HG02763 (cell line): ENCODE data around the gene THSD7A.

Experiments
- ATAC-seq: cut with Tn5 transposase; IDR thresholded peaks from one replicate; pipeline ENCODE4 v1.9.1; 2021; ENCODE audit warnings: mild to moderate bottlenecking, moderate library complexity; ENCODE audit not compliant: unreplicated experiment

Gene THSD7A, protein sequence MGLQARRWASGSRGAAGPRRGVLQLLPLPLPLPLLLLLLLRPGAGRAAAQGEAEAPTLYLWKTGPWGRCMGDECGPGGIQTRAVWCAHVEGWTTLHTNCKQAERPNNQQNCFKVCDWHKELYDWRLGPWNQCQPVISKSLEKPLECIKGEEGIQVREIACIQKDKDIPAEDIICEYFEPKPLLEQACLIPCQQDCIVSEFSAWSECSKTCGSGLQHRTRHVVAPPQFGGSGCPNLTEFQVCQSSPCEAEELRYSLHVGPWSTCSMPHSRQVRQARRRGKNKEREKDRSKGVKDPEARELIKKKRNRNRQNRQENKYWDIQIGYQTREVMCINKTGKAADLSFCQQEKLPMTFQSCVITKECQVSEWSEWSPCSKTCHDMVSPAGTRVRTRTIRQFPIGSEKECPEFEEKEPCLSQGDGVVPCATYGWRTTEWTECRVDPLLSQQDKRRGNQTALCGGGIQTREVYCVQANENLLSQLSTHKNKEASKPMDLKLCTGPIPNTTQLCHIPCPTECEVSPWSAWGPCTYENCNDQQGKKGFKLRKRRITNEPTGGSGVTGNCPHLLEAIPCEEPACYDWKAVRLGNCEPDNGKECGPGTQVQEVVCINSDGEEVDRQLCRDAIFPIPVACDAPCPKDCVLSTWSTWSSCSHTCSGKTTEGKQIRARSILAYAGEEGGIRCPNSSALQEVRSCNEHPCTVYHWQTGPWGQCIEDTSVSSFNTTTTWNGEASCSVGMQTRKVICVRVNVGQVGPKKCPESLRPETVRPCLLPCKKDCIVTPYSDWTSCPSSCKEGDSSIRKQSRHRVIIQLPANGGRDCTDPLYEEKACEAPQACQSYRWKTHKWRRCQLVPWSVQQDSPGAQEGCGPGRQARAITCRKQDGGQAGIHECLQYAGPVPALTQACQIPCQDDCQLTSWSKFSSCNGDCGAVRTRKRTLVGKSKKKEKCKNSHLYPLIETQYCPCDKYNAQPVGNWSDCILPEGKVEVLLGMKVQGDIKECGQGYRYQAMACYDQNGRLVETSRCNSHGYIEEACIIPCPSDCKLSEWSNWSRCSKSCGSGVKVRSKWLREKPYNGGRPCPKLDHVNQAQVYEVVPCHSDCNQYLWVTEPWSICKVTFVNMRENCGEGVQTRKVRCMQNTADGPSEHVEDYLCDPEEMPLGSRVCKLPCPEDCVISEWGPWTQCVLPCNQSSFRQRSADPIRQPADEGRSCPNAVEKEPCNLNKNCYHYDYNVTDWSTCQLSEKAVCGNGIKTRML (N-terminal part only)

DNA sequence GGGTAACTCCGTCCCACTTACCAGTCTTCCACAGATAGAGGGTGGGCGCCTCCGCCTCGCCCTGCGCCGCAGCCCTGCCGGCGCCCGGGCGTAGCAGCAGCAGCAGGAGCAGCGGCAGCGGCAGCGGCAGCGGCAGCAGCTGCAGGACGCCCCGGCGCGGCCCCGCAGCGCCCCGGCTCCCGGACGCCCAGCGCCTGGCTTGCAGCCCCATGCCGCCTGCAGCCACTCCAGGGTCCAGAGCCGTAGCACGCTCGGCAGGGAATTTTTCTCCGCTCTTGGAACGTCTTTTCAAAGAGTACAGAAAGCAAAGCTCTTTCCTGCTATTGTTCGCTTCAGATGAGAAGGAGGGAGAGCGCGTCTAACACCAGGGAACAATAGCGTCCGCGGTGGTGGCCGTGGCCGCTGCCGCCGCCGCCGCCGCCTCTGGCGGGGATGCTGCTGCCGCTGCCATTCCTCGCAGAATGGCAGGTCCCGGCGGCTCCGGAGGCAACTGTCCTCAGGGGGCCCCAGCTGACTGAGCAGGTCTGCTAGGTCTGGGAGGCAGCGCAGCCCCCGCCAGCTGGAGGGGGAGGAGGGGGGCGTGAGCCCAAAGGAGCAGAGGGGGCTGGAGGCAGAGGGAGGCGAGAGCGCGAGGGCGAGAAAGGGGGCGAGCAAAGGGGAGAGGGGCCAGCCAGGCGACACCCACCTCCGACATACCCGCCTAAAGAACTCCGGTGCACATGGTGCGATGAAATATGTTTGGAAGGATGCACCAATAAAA is at the start of gene THSD7A:
TSS of gene THSD7A (minus strand) at position 463 of the 760 bp plus-strand sequence. CDS start at position 211, 252 bp downstream.
- no peak for ATAC-seq

GRCh38 chr7:11881680-11882079 is 49.7 kb upstream of the THSD7A start:
- no peak for ATAC-seq

- ATAC-seq = no peak
These were observed 43.6 kb upstream of the THSD7A start for GRCh38 chr7:11875635-11876034.

DNA sequence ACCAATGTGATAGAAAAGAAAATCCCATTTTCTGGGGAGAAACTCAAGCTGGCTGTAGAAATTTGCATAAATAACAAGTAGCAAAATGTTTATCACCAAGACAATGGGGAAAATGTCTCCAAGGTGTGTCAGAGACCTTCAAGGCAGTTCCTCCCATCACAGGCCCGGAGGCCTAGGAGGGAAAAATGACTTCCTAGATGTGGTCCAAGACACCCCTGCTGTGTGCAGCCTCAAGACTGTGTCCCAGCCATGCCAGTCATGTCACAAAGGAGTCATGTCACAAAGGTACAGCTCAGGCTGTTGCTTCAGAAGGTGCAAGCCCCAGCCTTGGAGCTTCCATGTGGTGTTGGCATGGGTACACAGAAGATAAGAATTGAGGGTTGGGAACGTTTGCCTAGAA is 33.7 kb upstream of the THSD7A start:
- no peak for ATAC-seq

- no peak for ATAC-seq
These were observed 26.8 kb upstream of the THSD7A start for GRCh38 chr7:11858622-11859302.

- no peak for ATAC-seq
These were observed 26.0 kb upstream of the THSD7A start for GRCh38 chr7:11858026-11858425.

GRCh38 chr7:11848251-11848650 is 16.3 kb upstream of the THSD7A start:
- ATAC-seq = no peak

- no peak for ATAC-seq
These were observed 15.3 kb upstream of the THSD7A start for GRCh38 chr7:11847336-11847735.

DNA sequence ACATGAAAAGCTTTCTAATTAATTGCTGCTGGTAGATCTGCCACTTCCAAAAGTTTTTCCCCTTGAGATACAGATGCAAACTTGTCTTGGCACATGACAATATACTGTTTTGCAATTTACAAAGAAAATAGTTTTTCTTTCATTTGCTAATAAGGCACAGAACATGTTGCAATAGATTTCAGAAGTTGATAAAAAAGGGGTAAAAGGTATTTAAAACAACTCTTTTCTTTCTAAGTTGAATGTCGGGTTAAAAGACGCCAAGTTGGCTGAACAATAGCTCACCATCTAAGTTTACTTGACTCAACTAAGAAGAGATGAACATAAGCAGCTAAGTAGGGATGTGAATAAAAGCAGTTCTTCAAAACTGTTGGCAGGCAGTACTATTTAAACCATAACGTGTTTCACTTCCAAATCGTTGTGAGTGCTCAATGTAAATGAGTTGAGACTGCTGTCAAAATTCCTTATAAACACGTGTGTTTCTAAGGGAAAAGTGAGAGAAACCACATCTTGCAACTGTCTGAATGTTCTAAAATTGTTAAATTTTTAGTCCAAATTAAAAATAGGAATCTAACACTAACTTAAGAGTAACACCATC is 14.5 kb upstream of the THSD7A start:
- no peak for ATAC-seq

GRCh38 chr7:11843113-11843765 is 11.2 kb upstream of the THSD7A start:
- ATAC-seq = no peak

GRCh38 chr7:11841657-11842056 is 9.7 kb upstream of the THSD7A start:
- no peak for ATAC-seq

DNA sequence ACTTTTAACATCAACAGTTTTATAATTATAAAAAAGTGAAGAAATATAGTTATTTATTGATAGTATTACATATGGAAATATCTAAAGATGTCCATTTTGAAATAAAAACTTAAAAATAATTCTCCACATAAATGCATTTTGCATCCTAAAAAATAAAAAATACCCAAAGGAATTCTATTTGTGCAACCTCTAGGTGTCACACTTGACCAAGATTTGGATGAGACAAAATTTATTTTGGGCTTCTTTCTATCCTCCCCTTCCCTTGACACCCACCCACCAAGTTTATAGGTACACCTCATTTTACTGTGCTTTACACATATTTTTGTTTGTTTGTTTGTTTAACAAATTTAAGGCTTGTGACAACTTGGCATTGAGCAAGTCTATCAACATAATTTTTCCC is 3.3 kb upstream of the THSD7A start:
- no peak for ATAC-seq

DNA sequence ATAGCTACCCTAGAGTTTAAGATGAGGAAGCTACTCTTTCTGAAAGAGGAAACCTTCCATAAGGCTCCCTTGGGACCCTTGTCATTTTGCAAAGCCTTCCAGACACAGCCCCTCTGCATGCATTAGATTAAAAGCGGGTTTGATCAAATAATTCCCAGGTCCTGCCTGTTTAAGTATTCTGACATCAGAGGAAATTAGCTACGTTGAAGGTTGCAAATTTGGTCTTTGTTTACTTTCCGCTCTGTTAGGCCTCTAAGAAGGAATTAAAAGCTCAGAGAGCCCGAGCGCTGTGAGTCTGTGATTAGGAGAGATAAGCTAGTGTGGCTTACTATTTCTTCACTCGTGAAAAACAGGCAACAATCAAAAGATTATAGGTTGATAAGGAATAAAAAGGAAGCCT is 1.4 kb upstream of the THSD7A start:
- no peak for ATAC-seq

GRCh38 chr7:11831156-11831735 is 752 bp downstream of the THSD7A start:
- no peak for ATAC-seq

GRCh38 chr7:11830582-11831155 is 1.3 kb downstream of the THSD7A start:
- ATAC-seq = no peak

GRCh38 chr7:11829954-11830353 is 2.0 kb downstream of the THSD7A start:
- no peak for ATAC-seq

GRCh38 chr7:11819947-11820346 is 12.1 kb downstream of the THSD7A start:
- no peak for ATAC-seq

- ATAC-seq = no peak
These were observed 12.7 kb downstream of the THSD7A start for GRCh38 chr7:11819271-11819670.
